H9 (cell line): ENCODE results near the gene IKZF1. TPM values are rescaled to one million over a fixed set of nuclear protein-coding genes. Genes with fewer than 3 reads are reported as not detected.

ENCODE experiments used
- DNase-seq: peaks from one replicate; pipeline ENCODE4 v3.0.0-alpha.2; 2017
- H2AFZ ChIP-seq: one replicate; pipeline ENCODE4 v1.6.1; 2013; ENCODE audit warnings: mild to moderate bottlenecking, low read length, control low read depth, moderate library complexity
- H2AK5ac ChIP-seq: 2 replicates; pipeline ENCODE4 v1.6.1; 2013; ENCODE audit warnings: low read length, control low read depth, mixed read lengths; ENCODE audit not compliant: insufficient read length
- H2BK120ac ChIP-seq: one replicate; pipeline ENCODE4 v1.6.1; 2013; ENCODE audit warnings: low read depth, mild to moderate bottlenecking, low read length, control low read depth, inconsistent platforms; ENCODE audit not compliant: poor library complexity, severe bottlenecking
- H2BK12ac ChIP-seq: 2 replicates; pipeline ENCODE4 v1.6.1; 2013; ENCODE audit warnings: low read length, control low read depth, mixed read lengths, low read depth; ENCODE audit not compliant: insufficient read length
- H2BK15ac ChIP-seq: 2 replicates; pipeline ENCODE4 v1.6.1; 2013; ENCODE audit warnings: low read depth, low read length, control low read depth
- H2BK20ac ChIP-seq: one replicate; pipeline ENCODE4 v1.6.1; 2013; ENCODE audit warnings: low read depth, mild to moderate bottlenecking, low read length, control low read depth, inconsistent platforms; ENCODE audit not compliant: poor library complexity, severe bottlenecking
- H2BK5ac ChIP-seq: 2 replicates; pipeline ENCODE4 v1.6.1; 2013; ENCODE audit warnings: low read length, control low read depth, mixed read lengths; ENCODE audit not compliant: insufficient read length
- H3K14ac ChIP-seq: 2 replicates; pipeline ENCODE4 v1.6.1; 2013; ENCODE audit warnings: low read length, control low read depth; ENCODE audit not compliant: insufficient read depth
- H3K18ac ChIP-seq: 2 replicates; pipeline ENCODE4 v1.6.1; 2013; ENCODE audit warnings: low read depth, mild to moderate bottlenecking, mixed read lengths, low read length, control low read depth; ENCODE audit not compliant: insufficient read length
- H3K23ac ChIP-seq: 2 replicates; pipeline ENCODE4 v1.6.1; 2013; ENCODE audit warnings: low read length, control low read depth, mixed read lengths, low read depth; ENCODE audit not compliant: insufficient read length
- H3K23me2 ChIP-seq: 2 replicates; pipeline ENCODE4 v1.6.1; 2013; ENCODE audit warnings: low read depth, mild to moderate bottlenecking, mixed read lengths, low read length, control low read depth; ENCODE audit not compliant: insufficient read length, poor library complexity, severe bottlenecking
- H3K27ac ChIP-seq: 2 replicates; pipeline ENCODE4 v1.5.1; 2013; ENCODE audit warnings: low read length, control low read depth, mixed read lengths, low read depth; ENCODE audit not compliant: insufficient read length
- H3K27me3 ChIP-seq: 2 replicates; pipeline ENCODE4 v1.6.1; 2013; ENCODE audit warnings: low read length, control low read depth, inconsistent platforms; ENCODE audit not compliant: insufficient read depth
- H3K4ac ChIP-seq: 2 replicates; pipeline ENCODE4 v1.6.1; 2013; ENCODE audit warnings: low read depth, mild to moderate bottlenecking, control low read depth, inconsistent platforms, low read length, moderate library complexity
- H3K4me1 ChIP-seq: 2 replicates; pipeline ENCODE4 v1.6.1; 2013; ENCODE audit warnings: low read length, control low read depth, inconsistent platforms; ENCODE audit not compliant: insufficient read depth
- H3K4me2 ChIP-seq: 2 replicates; pipeline ENCODE4 v1.6.1; 2013; ENCODE audit warnings: low read length, control low read depth, mixed read lengths; ENCODE audit not compliant: insufficient read length, insufficient read depth
- H3K56ac ChIP-seq: 2 replicates; pipeline ENCODE4 v1.6.1; 2013; ENCODE audit warnings: low read depth, mild to moderate bottlenecking, mixed read lengths, low read length, control low read depth; ENCODE audit not compliant: insufficient read length
- H3K79me1 ChIP-seq: 2 replicates; pipeline ENCODE4 v1.6.1; 2013; ENCODE audit warnings: low read depth, mild to moderate bottlenecking, moderate library complexity, low read length, control low read depth, inconsistent platforms; ENCODE audit not compliant: insufficient read depth, poor library complexity, severe bottlenecking
- H3K79me2 ChIP-seq: 2 replicates; pipeline ENCODE4 v1.6.1; 2013; ENCODE audit warnings: low read length, control low read depth, inconsistent platforms; ENCODE audit not compliant: insufficient read depth
- H3K9ac ChIP-seq: 2 replicates; pipeline ENCODE4 v1.6.1; 2013; ENCODE audit warnings: low read length, control low read depth, mixed read lengths; ENCODE audit not compliant: insufficient read length; ENCODE audit errors: extremely low read depth
- H3K9me3 ChIP-seq: one replicate; pipeline ENCODE4 v1.6.1; 2013; ENCODE audit warnings: low read depth, low read length, inconsistent platforms; ENCODE audit not compliant: control insufficient read depth
- H3T11ph ChIP-seq: one replicate; pipeline ENCODE4 v1.6.1; 2013; ENCODE audit warnings: mild to moderate bottlenecking, low read length, control low read depth, inconsistent platforms
- H4K20me1 ChIP-seq: one replicate; pipeline ENCODE4 v1.6.1; 2013; ENCODE audit not compliant: control insufficient read depth, insufficient read length, insufficient read depth
- H4K5ac ChIP-seq: 2 replicates; pipeline ENCODE4 v1.6.1; 2013; ENCODE audit warnings: low read depth, mild to moderate bottlenecking, mixed read lengths, low read length, control low read depth; ENCODE audit not compliant: insufficient read length
- H4K8ac ChIP-seq: replicated peaks from 2 replicates; pipeline ENCODE4 v1.6.1; 2013; ENCODE audit warnings: low read length, control low read depth, mixed read lengths, low read depth; ENCODE audit not compliant: insufficient read length
- H4K91ac ChIP-seq: 2 replicates; pipeline ENCODE4 v1.6.1; 2013; ENCODE audit warnings: low read depth, mild to moderate bottlenecking, moderate library complexity, mixed read lengths, low read length, control low read depth; ENCODE audit not compliant: insufficient read length
- H3K27ac Mint-ChIP-seq, 3 experiments: 2 replicates in 2 of 3; 3 replicates in 1 of 3; pipeline ENCODE4 v1.8.0; 2020 to 2021; ENCODE audit warnings: mixed read lengths in 3 of 3, mild to moderate bottlenecking in 1 of 3, moderate library complexity in 1 of 3
- H3K27me3 Mint-ChIP-seq: 2 replicates; pipeline ENCODE4 v1.8.0; 2021; ENCODE audit warnings: low read depth, mild to moderate bottlenecking, moderate library complexity, mixed read lengths
- H3K36me3 Mint-ChIP-seq, 3 experiments: 2 replicates in 2 of 3; 3 replicates in 1 of 3; pipeline ENCODE4 v1.8.0; 2020 to 2021; ENCODE audit warnings: low read depth in 3 of 3, mixed read lengths in 3 of 3; ENCODE audit not compliant: insufficient read depth in 1 of 3
- H3K4me1 Mint-ChIP-seq, 2 experiments: 2 replicates each; pipeline ENCODE4 v1.8.0; 2020; ENCODE audit warnings: mixed read lengths in 2 of 2
- H3K4me3 Mint-ChIP-seq, 2 experiments: 2 replicates in 1 of 2; 3 replicates in 1 of 2; pipeline ENCODE4 v1.8.0; 2020 to 2021; ENCODE audit warnings: mild to moderate bottlenecking in 2 of 2, mixed read lengths in 2 of 2, moderate library complexity in 1 of 2
- H3K9me3 Mint-ChIP-seq, 2 experiments: 2 replicates in 1 of 2; 3 replicates in 1 of 2; pipeline ENCODE4 v1.8.0; 2020; ENCODE audit warnings: mild to moderate bottlenecking in 2 of 2, mixed read lengths in 2 of 2, moderate library complexity in 1 of 2
- CTCF ChIP-seq: fragments of 200-600 bp; sonication (generic); conservative IDR thresholded peaks from 3 replicates; pipeline ENCODE4 v1.8.0; 2021; ENCODE audit warnings: antibody characterized with exemption, mild to moderate bottlenecking
- WGBS: extraction: QIAGEN DNeasy Blood & Tissue Kit; methylation state at CpG from one replicate; pipeline ENCODE4 v1.1.7; 2013; ENCODE audit warnings: missing lambda C conversion rate, low lambda C conversion rate, mixed read lengths; ENCODE audit not compliant: insufficient read length; ENCODE audit errors: extremely low coverage; 5-methylcytosine and 5-hydroxymethylcytosine counted together
- total RNA-seq: library from RNA; stranded (reverse); gene quantifications from 2 replicates; pipeline ENCODE4 v1.2.1, GENCODE V29; 2021

IKZF1 gene
- total RNA-seq, 1 experiment from 2014 or later = 0.98 TPM

- no peak overlapping the region for H4K91ac ChIP-seq
- H3K14ac ChIP-seq = no peak overlapping the region
- H3K27ac ChIP-seq = no peak overlapping the region
- Mint-ChIP-seq H3K9me3 (no peaks in the 10 kb centered on the region), H3K36me3 (no peaks in the 10 kb centered on the region), H3K4me3 (no peak overlapping the region), H3K27ac (no peak overlapping the region), H3K27me3 (peaks cover 1% of the 10 kb centered on the region; the same call in 1 of the 2 replicates), H3K4me1 (peaks cover 35 to 38% of the 10 kb centered on the region in 2 experiments)
- no peaks in the 10 kb centered on the region for H3K23me2 ChIP-seq
- no peak overlapping the region for H2BK15ac ChIP-seq
- H4K8ac ChIP-seq = no peak overlapping the region
- H3K4me2 ChIP-seq = no peak overlapping the region
- H3K4ac ChIP-seq = no peak overlapping the region
- H3K27me3 ChIP-seq = no peaks in the 10 kb centered on the region
- H3K9me3 ChIP-seq = no peaks in the 10 kb centered on the region
- H3K4me1 ChIP-seq = peaks cover 2% of the 10 kb centered on the region; the same call in 1 of the 2 replicates
- no peak overlapping the region for H2BK120ac ChIP-seq
- no CpG with 5 or more reads among the region's 4 CpGs for WGBS
- H4K5ac ChIP-seq = no peak overlapping the region
- H2AFZ ChIP-seq = no peak overlapping the region
- no peak overlapping the region for H2BK12ac ChIP-seq
- no peaks in the 10 kb centered on the region for H3K79me2 ChIP-seq
- no peak overlapping the region for H2AK5ac ChIP-seq
- no peak overlapping the region for H2BK20ac ChIP-seq
- H2BK5ac ChIP-seq = no peak overlapping the region
- no peak overlapping the region for H3K56ac ChIP-seq
- peak; percentile 94 for TF ChIP-seq CTCF
- H4K20me1 ChIP-seq = no peaks in the 10 kb centered on the region
- H3K18ac ChIP-seq = no peak overlapping the region
- peak; percentile 90 for DNase-seq
- no peak overlapping the region for H3T11ph ChIP-seq
- H3K9ac ChIP-seq = no peak overlapping the region
- H3K23ac ChIP-seq = no peak overlapping the region
- no peaks in the 10 kb centered on the region for H3K79me1 ChIP-seq
Measured at GRCh38 chr7:50418086-50418515, 113.6 kb downstream of the IKZF1 start.
